PC-9 (cell line): ENCODE measurements around the gene SCN1B. TPM values are rescaled to one million over a fixed set of nuclear protein-coding genes. Genes with fewer than 3 reads are reported as not detected.

Experiments
- BruUV-seq: library from RNA; stranded (reverse); fragments of 400-500 nt; replicated peaks from 2 replicates; lab custom pipeline; 2021; lab: Mats Ljungman, UMichigan
- CTCF ChIA-PET: fragments of 300-600 bp; sonication (Branson Sonifier 250); formaldehyde crosslinking; loops from one replicate; lab custom pipeline; 2022; ENCODE audit warnings: antibody characterized with exemption; lab: Charles Lee
- POLR2A ChIA-PET: fragments of 300-600 bp; sonication (Branson Sonifier 250); formaldehyde crosslinking; loops from one replicate; lab custom pipeline; 2022; ENCODE audit warnings: antibody characterized with exemption; ENCODE audit not compliant: unreplicated experiment; lab: Charles Lee
- DNase-seq, 2 experiments: peaks; one replicate each; pipeline versions ENCODE4 v3.0.0 to v3.0.0-alpha.2; 2015 to 2022; ENCODE audit warnings: mixed read lengths in 1 of 2
- H2AFZ ChIP-seq: fragments of 200-600 bp; sonication (generic); 2 replicates; pipeline ENCODE4 v1.8.1; 2017; ENCODE audit warnings: antibody characterized with exemption
- H3F3A ChIP-seq: fragments of 200-600 bp; sonication (generic); 2 replicates; pipeline ENCODE4 v1.8.1; 2017; ENCODE audit warnings: antibody characterized with exemption, mild to moderate bottlenecking, low read depth; ENCODE audit not compliant: insufficient read depth
- H3K27ac ChIP-seq: fragments of 200-600 bp; sonication (generic); 2 replicates; pipeline ENCODE4 v1.6.1; 2016; ENCODE audit warnings: mixed run types
- H3K27me3 ChIP-seq: fragments of 200-600 bp; sonication (generic); 2 replicates; pipeline ENCODE4 v1.6.1; 2016; ENCODE audit warnings: low read depth, mixed run types; ENCODE audit not compliant: insufficient read depth
- H3K36me3 ChIP-seq: fragments of 200-600 bp; sonication (generic); 2 replicates; pipeline ENCODE4 v1.6.1; 2016; ENCODE audit warnings: low read depth, mixed run types
- H3K4me1 ChIP-seq: fragments of 200-600 bp; sonication (generic); replicated peaks from 2 replicates; pipeline ENCODE4 v1.6.1; 2016; ENCODE audit warnings: mixed run types; ENCODE audit not compliant: insufficient read depth
- H3K4me2 ChIP-seq: fragments of 200-600 bp; sonication (generic); 2 replicates; pipeline ENCODE4 v1.6.1; 2017; ENCODE audit warnings: mixed run types
- H3K4me3 ChIP-seq: fragments of 200-600 bp; sonication (generic); 2 replicates; pipeline ENCODE4 v1.6.1; 2016; ENCODE audit warnings: mixed run types
- H3K79me2 ChIP-seq: fragments of 200-600 bp; sonication (generic); 2 replicates; pipeline ENCODE4 v1.6.1; 2017; ENCODE audit warnings: low read depth, mixed run types
- H3K9me2 ChIP-seq: fragments of 200-600 bp; sonication (generic); 2 replicates; pipeline ENCODE4 v1.8.1; 2017; ENCODE audit warnings: mild to moderate bottlenecking; ENCODE audit not compliant: insufficient read depth
- H3K9me3 ChIP-seq: fragments of 200-600 bp; sonication (generic); 2 replicates; pipeline ENCODE4 v1.8.1; 2016; ENCODE audit warnings: low read depth; ENCODE audit not compliant: insufficient read depth
- H4K20me1 ChIP-seq: fragments of 200-600 bp; sonication (generic); 2 replicates; pipeline ENCODE4 v1.8.1; 2017; ENCODE audit not compliant: insufficient read depth
- CTCF ChIP-seq: fragments of 200-600 bp; sonication (generic); conservative IDR thresholded peaks from 2 replicates; pipeline ENCODE4 v1.6.1; 2017; ENCODE audit warnings: mixed run types, antibody characterized with exemption, mild to moderate bottlenecking, moderate library complexity
- EZH2 ChIP-seq: fragments of 200-600 bp; sonication (generic); IDR thresholded peaks from 2 replicates; pipeline ENCODE4 v1.8.0; 2017; ENCODE audit warnings: antibody characterized with exemption, low read depth
- intact Hi-C: fragments of 100-400 bp; cut with micrococcal nuclease; formaldehyde crosslinking; loops from one replicate; pipeline ENCODE4 v1.10.0; 2022; ENCODE audit not compliant: unreplicated experiment
- total RNA-seq: library from RNA; stranded (reverse); gene quantifications from 2 replicates; pipeline ENCODE4 v1.2.3, GENCODE V29; 2021

The SCN1B gene
- total RNA-seq, 1 experiment from 2014 or later, result 2.4 TPM

- Histone ChIP-seq H3K79me2 (no peaks in the 10 kb centered on the region), H3K27ac (no peak overlapping the region), H2AFZ (no peak overlapping the region), H3K4me3 (no peak overlapping the region), H3K9me3 (no peaks in the 10 kb centered on the region), H4K20me1 (no peaks in the 10 kb centered on the region), H3K4me1 (peaks cover 12% of the 10 kb centered on the region), H3K4me2 (no peak overlapping the region), H3K36me3 (no peaks in the 10 kb centered on the region), H3F3A (no peaks in the 10 kb centered on the region; the same call in 1 of the 2 replicates), H3K27me3 (peaks cover 5% of the 10 kb centered on the region; the same call in 1 of the 2 replicates), H3K9me2 (no peaks in the 10 kb centered on the region)
- DNase-seq, result no peak
- CTCF ChIA-PET, result no interaction called here
- no TSS peak for BruUV-seq
- TF ChIP-seq EZH2, result no peak
- TF ChIP-seq CTCF, result no peak
- intact Hi-C loops, result no loop called here
- POLR2A ChIA-PET, result no interaction called here
These were observed 43.2 kb downstream of the SCN1B start for GRCh38 chr19:35073516-35073915.

- Histone ChIP-seq H3K27ac (no peak overlapping the region), H3F3A (no peaks in the 10 kb centered on the region; the same call in 1 of the 2 replicates), H3K4me2 (no peak overlapping the region), H3K36me3 (no peaks in the 10 kb centered on the region), H3K4me1 (peaks cover 8% of the 10 kb centered on the region), H3K27me3 (peaks cover 5% of the 10 kb centered on the region; the same call in 1 of the 2 replicates), H3K4me3 (no peak overlapping the region), H3K9me3 (no peaks in the 10 kb centered on the region), H3K79me2 (no peaks in the 10 kb centered on the region), H2AFZ (no peak overlapping the region), H4K20me1 (no peaks in the 10 kb centered on the region), H3K9me2 (no peaks in the 10 kb centered on the region)
- ChIA-PET POLR2A (no interaction called here), CTCF (no interaction called here)
- DNase-seq, result no peak
- TF ChIP-seq EZH2, result no peak
- no peak for TF ChIP-seq CTCF
- intact Hi-C loops, result no loop called here
- BruUV-seq, result no TSS peak
These were observed 43.7 kb downstream of the SCN1B start for GRCh38 chr19:35073941-35074340.

DNA sequence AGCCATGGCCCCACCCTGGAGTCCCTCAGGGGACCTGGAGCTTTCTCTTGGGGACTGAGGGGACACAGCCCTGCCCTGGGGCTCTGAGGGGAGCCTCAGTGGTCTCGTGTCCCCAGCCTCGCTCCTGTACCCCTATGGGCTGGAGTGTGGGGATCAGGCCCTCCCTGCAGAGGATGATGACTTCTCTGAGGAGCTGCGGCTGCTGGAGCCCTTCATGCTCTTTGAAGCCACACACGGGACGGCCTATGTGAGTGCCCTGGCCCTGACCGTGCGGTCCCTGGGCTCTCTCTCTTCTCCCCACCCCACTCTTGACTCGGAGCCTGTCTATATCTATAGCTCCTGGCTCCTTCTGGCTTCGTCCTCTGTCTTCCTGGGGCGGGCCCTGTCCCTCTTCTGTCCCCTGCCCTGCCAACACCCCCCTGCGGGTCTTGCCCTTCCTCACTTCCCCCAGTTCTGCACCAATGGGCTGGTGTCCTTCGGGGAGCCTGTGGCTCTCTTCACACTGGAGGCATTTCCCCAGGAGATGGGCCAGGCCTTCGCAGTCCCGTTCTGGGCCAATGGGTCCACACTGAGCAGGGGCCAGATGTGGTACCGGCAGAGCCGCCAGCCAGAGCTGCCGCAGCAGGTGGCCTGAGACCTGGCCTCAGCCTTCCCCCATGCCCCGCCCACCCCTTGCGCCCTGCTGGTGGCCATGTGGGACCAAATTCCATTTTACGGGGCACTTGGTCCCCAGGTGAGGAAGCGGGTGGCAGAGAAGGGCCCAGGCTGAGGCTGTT is 44.3 kb downstream of the SCN1B start:
- DNase-seq, result no peak
- no peak for TF ChIP-seq EZH2
- TF ChIP-seq CTCF, result no peak
- H3K36me3 ChIP-seq, result no peaks in the 10 kb centered on the region
- H3F3A ChIP-seq, result no peaks in the 10 kb centered on the region; the same call in 1 of the 2 replicates
- ChIA-PET CTCF (interaction anchor here (0.5 kb wide), 1 partner anchor 15 kb away, joined by 4 read pairs; no protein-coding TSS in a partner anchor), POLR2A (no interaction called here)
- no peaks in the 10 kb centered on the region for H3K79me2 ChIP-seq
- no peak overlapping the region for H3K4me2 ChIP-seq
- H3K4me3 ChIP-seq, result no peak overlapping the region
- H4K20me1 ChIP-seq, result no peaks in the 10 kb centered on the region
- H3K4me1 ChIP-seq, result 0 out of 2 replicates have a peak, but pooled peaks cover 2% of the 10 kb centered on the region
- no TSS peak for BruUV-seq
- H2AFZ ChIP-seq, result no peak overlapping the region
- H3K9me2 ChIP-seq, result no peaks in the 10 kb centered on the region
- H3K27ac ChIP-seq, result no peak overlapping the region
- peaks cover 5% of the 10 kb centered on the region; the same call in 1 of the 2 replicates for H3K27me3 ChIP-seq
- intact Hi-C loops, result no loop called here
- no peaks in the 10 kb centered on the region for H3K9me3 ChIP-seq
